ENCODE data around the gene INHA.

INHA gene

GRCh38 chr2:219613461-219614070, 41.5 kb downstream of the INHA start:
- DNase-seq: no peak

DNA sequence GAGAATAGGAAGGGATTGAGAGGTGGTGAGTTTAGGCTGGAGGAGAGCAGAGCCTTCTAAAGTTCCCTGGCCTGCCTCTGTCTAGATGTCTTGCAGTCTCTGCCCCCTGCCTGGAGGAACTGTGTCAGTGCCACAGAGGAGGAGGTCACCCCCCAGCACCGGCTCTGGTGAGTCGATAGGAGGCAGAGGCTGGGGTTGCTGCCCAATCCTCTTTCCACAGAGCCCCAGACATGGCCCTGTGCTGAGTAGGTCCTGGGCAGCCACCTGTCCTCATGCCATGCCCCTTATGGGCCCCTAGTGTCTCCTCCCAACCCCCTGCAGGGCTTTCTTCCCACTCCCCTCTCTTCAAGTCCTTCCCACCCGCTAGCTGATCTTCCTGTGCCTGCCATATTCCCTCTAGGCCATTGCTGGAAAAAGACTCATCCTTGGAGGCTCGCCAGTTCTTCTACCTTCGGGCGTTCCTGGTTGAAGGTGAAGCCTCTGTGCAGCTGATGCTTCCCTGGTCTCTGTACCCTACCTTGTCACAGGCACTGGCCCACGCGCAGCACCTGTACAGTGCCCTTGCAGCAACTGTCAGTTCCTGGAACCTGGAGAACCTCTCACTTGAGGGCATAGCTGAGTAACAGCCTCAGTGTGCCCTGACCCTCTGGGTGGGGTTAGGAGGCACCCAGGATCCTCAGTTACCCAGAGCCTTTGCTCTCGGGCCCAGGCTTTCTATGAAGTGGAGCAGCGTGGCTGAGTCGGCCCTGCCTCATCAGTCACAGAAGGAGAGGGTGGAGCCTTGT, 42.2 kb downstream of the INHA start:
- no peak for DNase-seq

GRCh38 chr2:219615036-219615435, 42.9 kb downstream of the INHA start:
- DNase-seq: no peak

DNA sequence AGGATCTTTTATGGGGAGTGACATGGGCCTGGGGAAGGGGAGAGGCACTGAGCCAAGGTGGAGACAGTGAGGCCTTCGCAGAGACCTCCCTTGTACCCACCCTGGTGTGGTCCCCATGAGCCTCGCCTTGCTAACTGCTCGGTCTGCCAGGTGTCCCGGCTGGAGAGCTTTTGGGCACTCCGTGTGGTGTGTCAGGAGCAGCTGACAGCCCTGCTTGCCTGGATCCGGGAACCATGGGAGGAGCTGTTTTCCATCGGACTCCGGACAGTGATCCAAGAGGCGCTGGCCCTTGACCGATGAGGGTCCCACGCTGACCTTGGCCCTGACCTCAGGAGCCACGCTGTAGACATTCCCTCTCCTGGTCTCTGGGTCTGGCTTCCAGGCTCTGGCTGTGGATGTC, 43.8 kb downstream of the INHA start:
- no peak for DNase-seq

DNA sequence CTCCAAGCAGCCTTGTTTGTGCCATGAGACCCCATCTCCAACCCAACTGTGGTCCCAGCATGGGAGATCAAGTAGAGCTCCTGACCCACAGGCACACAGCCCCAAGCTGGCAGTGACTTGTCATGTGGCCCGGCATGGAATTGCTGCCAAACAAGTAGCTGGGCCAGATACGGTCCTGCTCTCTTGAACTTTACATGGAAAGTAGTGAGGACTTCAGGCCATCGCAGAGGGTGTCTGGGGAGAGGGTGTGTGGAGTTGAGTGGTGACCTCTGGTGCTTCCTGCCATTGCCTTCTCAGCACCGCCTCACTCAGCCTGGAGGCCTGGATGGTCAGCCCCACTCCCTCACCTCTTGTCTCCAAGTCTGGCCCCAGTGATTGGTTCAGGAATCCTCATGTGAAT, 44.4 kb downstream of the INHA start:
- DNase-seq: no peak

GRCh38 chr2:219618733-219619122, 46.6 kb downstream of the INHA start:
- DNase-seq: no peak

DNA sequence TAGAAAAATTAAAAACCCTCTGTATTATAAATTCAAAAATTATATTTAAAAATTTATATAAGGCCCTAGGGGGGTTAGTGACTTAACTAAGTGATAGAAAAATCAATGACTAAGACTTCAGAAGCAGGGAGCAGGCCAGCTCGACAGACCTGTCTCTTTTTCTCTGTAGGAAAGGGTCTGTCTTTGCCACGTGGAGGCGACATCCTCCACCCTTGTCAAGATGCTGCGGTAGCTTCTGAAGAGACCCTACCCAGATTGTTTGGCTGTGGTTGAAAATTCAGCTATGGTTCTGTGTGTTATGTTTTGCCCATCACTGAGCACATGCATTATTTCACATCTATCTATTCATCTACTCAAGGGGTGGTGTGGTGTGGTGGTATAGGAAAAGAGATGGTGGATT, 47.1 kb downstream of the INHA start:
- no peak for DNase-seq

DNA sequence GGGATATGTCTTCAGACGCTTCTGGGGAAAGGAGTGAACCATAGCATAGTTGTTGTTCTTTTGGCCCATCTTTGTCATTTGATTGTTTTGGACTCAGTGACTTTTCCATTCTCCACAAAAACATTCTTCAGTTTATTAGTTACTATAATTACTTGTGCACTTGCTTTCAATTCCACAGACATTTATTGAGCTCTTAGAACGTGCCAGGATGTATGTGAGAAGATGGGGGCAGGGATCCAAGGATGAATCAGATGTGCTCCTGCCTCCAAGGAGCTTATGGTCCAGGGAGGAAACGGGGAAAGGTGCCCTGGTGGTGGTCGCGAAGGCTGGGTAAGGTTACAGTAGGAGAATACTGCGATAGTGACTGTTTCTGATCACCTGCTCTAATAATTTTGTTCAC, 48.4 kb downstream of the INHA start:
- DNase-seq: no peak

DNA sequence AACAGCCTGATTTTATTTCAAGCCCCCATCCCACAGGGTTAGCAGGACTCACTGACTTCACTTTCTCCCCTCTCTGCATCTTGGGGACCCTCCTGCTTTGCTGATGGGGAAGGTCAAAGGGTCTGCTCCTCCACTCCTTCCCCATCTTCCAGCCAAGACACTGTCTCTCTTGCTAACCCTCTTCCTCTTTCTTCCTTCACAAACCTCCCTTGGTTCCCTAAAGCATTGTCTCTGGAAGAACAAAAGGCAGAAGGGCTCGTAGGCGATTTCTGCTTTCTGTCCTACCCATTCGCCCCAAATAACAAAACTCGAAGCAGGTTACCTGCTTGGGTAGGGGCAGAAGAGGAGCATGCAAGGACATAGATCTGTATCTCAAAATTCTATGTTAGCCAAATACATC, 49.8 kb downstream of the INHA start:
- DNase-seq: no peak

DNA sequence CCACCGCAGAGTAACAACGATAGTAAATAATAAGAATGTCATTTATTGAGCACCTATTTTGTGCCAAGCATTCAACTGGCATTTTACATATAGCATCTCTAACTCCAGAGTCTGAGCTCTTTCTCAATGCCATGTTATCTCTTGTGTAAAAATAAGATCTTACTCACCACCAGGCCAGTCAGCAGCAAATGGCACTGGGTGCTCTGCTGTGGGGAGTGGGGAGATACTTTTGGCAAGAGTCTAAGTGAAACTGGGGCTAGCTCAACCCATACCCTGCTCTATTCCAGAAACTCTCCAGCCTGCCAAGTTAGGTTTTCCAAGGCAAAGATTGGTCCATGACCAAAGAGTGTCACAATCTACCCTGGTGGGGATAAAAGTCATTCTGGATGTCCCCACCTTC, 50.4 kb downstream of the INHA start:
- no peak for DNase-seq

- no peak for DNase-seq
These were observed 52.5 kb downstream of the INHA start for GRCh38 chr2:219624565-219624964.

DNA sequence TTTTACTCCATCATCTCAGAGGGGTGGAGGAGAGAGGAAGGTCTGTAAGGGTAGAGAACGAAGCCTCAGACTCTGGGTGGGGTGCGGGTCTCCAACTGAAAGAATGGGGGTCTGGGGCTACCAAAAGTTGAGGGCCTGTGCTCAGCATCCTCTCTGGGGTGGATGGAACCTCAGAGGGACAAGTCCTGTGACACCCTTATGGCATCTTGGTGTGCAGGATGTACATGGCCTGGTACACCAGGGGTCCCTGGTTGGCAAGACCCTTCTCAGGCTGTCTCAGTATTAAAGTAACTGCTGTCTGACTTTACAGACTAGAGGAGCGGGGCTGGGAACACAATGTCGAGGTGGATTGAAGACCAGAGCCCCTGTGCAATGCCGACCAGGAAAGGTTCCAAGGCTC, 53.1 kb downstream of the INHA start:
- no peak for DNase-seq

Data from NCI-H526 treated with DMSO at 0.1 percent for 48 hours (cell line).